ENCODE measurements around the gene CP.

DNA sequence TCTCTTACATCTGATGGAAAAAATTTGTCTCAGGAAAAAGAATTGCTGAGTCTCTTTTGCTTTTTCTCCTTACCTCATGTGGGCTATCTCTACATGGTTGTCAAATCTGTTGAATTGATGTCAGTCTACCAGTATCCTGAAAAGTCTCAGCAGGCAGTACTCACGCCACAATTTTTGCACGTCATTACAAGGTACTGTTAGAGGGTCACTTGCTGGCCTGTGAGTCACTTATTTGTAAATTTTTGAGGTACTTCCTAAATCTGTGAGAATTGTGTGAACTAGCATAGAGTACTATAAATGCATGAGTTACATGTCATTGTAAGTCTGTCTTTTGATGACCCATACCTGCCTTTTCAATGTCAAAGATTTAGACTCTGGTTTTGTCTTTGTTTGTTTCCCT, 76.3 kb downstream of the CP start:
- TF ChIP-seq ZNF696 (CRISPR knock-in tag; conservative IDR thresholded peaks at IDR 0.05) (no peak), YY1 (IDR thresholded peaks at IDR 0.05; ENCODE audit: borderline replicate concordance in 1 of 3, control insufficient read depth in 1 of 3, extremely low read depth in 1 of 3, insufficient read depth in 3 of 3, insufficient read length in 1 of 3, insufficient replicate concordance in 2 of 3, low read depth in 1 of 3, low read length in 2 of 3) (no peak), CBX1 (IDR thresholded peaks at IDR 0.05; ENCODE audit: low read depth) (no peak), POLR2A (conservative IDR thresholded peaks at IDR 0.05) (no peak), ZNF589 (CRISPR knock-in tag; IDR thresholded peaks at IDR 0.05; ENCODE audit: low read depth) (no peak), JUNB (CRISPR knock-in tag; conservative IDR thresholded peaks at IDR 0.05) (no peak), SP1 (CRISPR knock-in tag; IDR thresholded peaks at IDR 0.05) (no peak), CREB1 (IDR thresholded peaks at IDR 0.05) (no peak), CREB1 (CRISPR knock-in tag; IDR thresholded peaks at IDR 0.05) (no peak), HNRNPH1 (optimal IDR thresholded peaks at IDR 0.05; ENCODE audit: low read depth, low read length) (no peak), ZFP1 (CRISPR knock-in tag; IDR thresholded peaks at IDR 0.05) (no peak)
- TF ChIP-seq, protein P1, sequence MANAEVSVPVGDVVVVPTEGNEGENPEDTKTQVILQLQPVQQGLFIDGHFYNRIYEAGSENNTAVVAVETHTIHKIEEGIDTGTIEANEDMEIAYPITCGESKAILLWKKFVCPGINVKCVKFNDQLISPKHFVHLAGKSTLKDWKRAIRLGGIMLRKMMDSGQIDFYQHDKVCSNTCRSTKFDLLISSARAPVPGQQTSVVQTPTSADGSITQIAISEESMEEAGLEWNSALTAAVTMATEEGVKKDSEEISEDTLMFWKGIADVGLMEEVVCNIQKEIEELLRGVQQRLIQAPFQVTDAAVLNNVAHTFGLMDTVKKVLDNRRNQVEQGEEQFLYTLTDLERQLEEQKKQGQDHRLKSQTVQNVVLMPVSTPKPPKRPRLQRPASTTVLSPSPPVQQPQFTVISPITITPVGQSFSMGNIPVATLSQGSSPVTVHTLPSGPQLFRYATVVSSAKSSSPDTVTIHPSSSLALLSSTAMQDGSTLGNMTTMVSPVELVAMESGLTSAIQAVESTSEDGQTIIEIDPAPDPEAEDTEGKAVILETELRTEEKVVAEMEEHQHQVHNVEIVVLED (CRISPR knock-in tag; IDR thresholded peaks at IDR 0.05) = no peak
